Uterus (tissue), 4 donors: Measurements from ENCODE around the gene ARSB. TPM values are rescaled to one million over a fixed set of nuclear protein-coding genes. Genes with fewer than 3 reads are reported as not detected.
A peak's percentile ranks its signal among the peaks of the same experiment; 100 is the strongest.

Experiments used
- DNase-seq, 2 donors: peaks; one replicate each; pipeline ENCODE4 v3.0.0-alpha.2; 2019 to 2020
- H3K27ac ChIP-seq, 2 donors: fragments of 200-600 bp; sonication (generic); 1 replicate in 1 of 2; 2 replicates in 1 of 2; pipeline ENCODE4 v1.5.1; 2016 to 2018
- H3K27me3 ChIP-seq, 2 donors: fragments of 200-600 bp; sonication (generic); one replicate each; pipeline ENCODE4 v1.5.1; 2018 to 2019; ENCODE audit warnings: control low read depth in 1 of 2
- H3K36me3 ChIP-seq, 2 donors: fragments of 200-600 bp; sonication (generic); one replicate each; pipeline ENCODE4 v1.5.1; 2019; ENCODE audit warnings: control low read depth in 1 of 2
- H3K4me1 ChIP-seq, 2 donors: fragments of 200-600 bp; sonication (generic); one replicate each; pipeline ENCODE4 v1.5.1; 2018 to 2019; ENCODE audit warnings: control low read depth in 1 of 2
- H3K4me3 ChIP-seq, 2 donors: fragments of 200-600 bp; sonication (generic); 1 replicate in 1 of 2; 2 replicates in 1 of 2; pipeline ENCODE4 v1.5.1; 2018 to 2019; ENCODE audit warnings: mild to moderate bottlenecking in 1 of 2
- H3K9me3 ChIP-seq, 2 donors: fragments of 200-600 bp; sonication (generic); one replicate each; pipeline ENCODE4 v1.5.1; 2019; ENCODE audit warnings: control low read depth in 1 of 2
- POLR2A ChIP-seq, 2 donors: fragments of 450-650 bp; IDR thresholded peaks; one replicate each; pipeline ENCODE4 v1.6.1; 2016; ENCODE audit warnings: antibody characterized with exemption in 2 of 2, mild to moderate bottlenecking in 1 of 2, moderate library complexity in 1 of 2
- intact Hi-C: fragments of 100-400 bp; cut with DNase I; formaldehyde crosslinking; loops from one replicate; pipeline ENCODE4 v1.15.1; 2023; ENCODE audit warnings: low total_unique reads
- total RNA-seq, 4 donors: library from RNA; depleted of rRNA in 3 of 4; stranded (reverse); fragments of >200 nt in 3 of 4; gene quantifications; one replicate each; pipeline versions ENCODE4 v1.1.0 to v1.2.4, GENCODE V29; 2014 to 2023
- TF ChIP-seq, protein P1 (sequence below), 4 experiments: fragments of 200-600 bp in 2 of 4; fragments of 450-650 bp in 2 of 4; sonication (generic) in 2 of 4; IDR thresholded peaks; one replicate each; pipeline ENCODE4 v1.5.1; 2016 to 2019; ENCODE audit warnings: antibody characterized with exemption in 4 of 4, mild to moderate bottlenecking in 2 of 4, moderate library complexity in 1 of 4
- donor health status: DM: yes; HTN: yes; CAD: no.

Gene ARSB
- total RNA-seq, 4 donors from 2014 or later, result 10.0 to 22.7 (median 15.1) TPM

DNA sequence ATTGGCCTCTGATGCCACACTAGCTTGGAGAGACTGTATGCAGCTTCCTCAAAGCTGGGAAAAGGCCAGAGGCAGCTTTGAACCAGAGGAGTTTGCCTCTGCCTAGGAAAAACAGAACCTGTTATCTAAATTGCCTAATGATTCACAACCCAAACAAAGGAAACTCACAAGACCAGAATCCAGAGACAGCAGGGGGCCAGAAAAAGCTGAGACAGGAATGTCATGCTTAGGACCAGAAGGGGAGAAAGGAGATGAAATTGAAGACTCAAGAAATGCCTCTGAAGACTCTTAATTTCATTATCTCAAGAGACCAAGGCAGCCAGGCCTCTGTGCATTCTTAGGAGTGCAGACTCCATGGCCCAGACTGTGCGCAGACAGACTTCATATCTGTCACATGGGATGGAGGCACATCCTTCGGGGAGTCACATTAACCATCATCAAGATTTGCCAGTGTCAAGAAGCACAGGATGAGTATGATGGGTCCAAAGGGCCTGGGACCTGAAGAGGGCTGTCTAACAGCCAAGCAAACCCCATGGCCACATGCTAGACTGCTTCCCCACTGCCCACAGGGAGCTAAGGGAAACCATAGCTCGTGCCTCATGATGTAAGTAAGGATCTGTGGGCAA lies 57.3 kb downstream of the ARSB start:
- Histone ChIP-seq H3K36me3 (no peaks in the 10 kb centered on the region), H3K9me3 (no peaks in the 10 kb centered on the region), H3K4me3 (no peak overlapping the region), H3K27ac (no peak overlapping the region), H3K27me3 (no peaks in the 10 kb centered on the region), H3K4me1 (no peaks in the 10 kb centered on the region)
- TF ChIP-seq POLR2A (IDR thresholded peaks at IDR 0.05), result no peak
- TF ChIP-seq, protein P1, sequence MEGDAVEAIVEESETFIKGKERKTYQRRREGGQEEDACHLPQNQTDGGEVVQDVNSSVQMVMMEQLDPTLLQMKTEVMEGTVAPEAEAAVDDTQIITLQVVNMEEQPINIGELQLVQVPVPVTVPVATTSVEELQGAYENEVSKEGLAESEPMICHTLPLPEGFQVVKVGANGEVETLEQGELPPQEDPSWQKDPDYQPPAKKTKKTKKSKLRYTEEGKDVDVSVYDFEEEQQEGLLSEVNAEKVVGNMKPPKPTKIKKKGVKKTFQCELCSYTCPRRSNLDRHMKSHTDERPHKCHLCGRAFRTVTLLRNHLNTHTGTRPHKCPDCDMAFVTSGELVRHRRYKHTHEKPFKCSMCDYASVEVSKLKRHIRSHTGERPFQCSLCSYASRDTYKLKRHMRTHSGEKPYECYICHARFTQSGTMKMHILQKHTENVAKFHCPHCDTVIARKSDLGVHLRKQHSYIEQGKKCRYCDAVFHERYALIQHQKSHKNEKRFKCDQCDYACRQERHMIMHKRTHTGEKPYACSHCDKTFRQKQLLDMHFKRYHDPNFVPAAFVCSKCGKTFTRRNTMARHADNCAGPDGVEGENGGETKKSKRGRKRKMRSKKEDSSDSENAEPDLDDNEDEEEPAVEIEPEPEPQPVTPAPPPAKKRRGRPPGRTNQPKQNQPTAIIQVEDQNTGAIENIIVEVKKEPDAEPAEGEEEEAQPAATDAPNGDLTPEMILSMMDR (IDR thresholded peaks at IDR 0.05), result no peak
- intact Hi-C loops, result no loop called here
- DNase-seq, result no peak

DNA sequence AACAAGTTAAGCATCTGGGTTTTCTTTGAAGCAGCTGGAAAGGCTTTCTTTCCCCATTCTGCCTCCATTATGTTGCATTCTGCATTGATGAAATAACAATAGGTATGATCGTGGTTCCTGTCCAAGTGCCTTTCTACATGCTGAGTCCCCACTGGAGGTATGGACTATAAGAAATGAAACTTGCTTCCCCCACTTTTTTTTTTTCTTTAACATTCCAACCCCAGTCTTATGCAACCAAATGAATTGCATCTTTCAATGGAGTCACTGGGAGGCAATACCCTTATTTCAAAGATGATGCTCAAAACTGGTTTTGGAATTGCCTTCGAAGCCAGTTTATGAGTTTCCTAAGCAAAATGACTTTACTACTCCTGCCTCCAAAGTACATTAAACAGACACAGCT lies 58.9 kb downstream of the ARSB start:
- Histone ChIP-seq H3K27ac (no peak overlapping the region), H3K4me3 (no peak overlapping the region), H3K36me3 (no peaks in the 10 kb centered on the region), H3K4me1 (no peaks in the 10 kb centered on the region), H3K9me3 (no peaks in the 10 kb centered on the region), H3K27me3 (no peaks in the 10 kb centered on the region)
- DNase-seq, result no peak
- intact Hi-C loops, result no loop called here
- no peak for TF ChIP-seq POLR2A (IDR thresholded peaks at IDR 0.05)
- TF ChIP-seq, protein P1 (IDR thresholded peaks at IDR 0.05), result no peak

DNA sequence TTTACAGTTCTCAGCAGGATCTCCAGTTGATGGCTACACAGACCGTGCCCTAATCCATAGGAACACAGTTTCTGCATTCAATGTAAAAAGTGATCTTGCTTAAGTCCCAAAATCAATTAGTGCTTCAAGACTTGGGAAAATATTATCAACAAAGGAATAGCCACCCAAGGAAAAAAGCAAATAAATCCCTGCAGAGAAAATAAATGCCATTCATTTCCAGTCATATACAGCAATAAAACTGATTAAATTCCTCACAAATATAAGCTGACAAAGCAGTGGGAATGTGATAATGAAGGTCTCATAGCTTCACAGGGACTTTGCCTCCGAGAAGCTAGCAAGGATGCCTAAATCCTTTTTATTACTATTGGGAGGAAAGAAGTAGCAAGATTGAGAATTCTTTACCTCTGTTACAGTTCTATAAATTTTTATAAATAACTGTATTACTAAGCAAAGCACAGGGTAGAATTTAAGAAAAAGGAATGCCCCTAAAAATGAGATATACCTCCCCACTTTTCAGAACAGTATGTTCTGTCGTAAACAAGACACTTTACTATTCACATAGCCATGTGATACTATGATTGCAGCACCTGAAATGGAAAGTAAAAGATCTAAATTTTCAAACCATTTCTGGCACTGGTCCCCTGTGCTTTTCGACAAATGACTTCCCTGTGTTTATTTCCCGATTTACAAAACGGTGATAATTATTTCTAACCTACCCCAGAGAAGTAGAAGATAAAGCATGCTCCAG lies 59.8 kb downstream of the ARSB start:
- TF ChIP-seq POLR2A (IDR thresholded peaks at IDR 0.05), result no peak
- TF ChIP-seq, protein P1 (IDR thresholded peaks at IDR 0.05), result no peak
- Histone ChIP-seq H3K4me1 (no peaks in the 10 kb centered on the region), H3K36me3 (no peaks in the 10 kb centered on the region), H3K9me3 (no peaks in the 10 kb centered on the region), H3K4me3 (no peak overlapping the region), H3K27me3 (no peaks in the 10 kb centered on the region), H3K27ac (peak overlapping the region in 1 of 2 donors; percentile 21)
- intact Hi-C loops, result no loop called here
- DNase-seq, result no peak

DNA sequence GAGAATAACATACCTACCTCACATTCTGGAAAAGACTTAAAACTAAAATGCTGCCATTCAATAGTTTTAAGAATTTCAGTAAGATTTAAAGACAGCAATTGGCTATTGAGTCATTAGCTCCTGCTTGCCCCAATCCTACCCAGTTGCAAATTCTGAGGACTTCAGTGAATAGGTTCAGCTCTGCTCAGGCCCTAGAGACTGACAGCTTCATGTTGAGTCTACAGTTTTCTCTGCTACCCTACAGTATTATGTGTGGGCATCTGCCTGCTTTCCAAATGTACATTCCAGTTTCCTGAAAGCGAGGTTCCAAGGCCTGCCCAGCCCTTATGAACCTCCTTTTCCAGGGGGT lies 61.5 kb downstream of the ARSB start:
- no peak overlapping the region for H3K4me3 ChIP-seq
- intact Hi-C loops, result no loop called here
- no peaks in the 10 kb centered on the region for H3K9me3 ChIP-seq
- no peak overlapping the region for H3K27ac ChIP-seq
- TF ChIP-seq POLR2A (IDR thresholded peaks at IDR 0.05), result no peak
- TF ChIP-seq, protein P1 (IDR thresholded peaks at IDR 0.05), result no peak
- no peak for DNase-seq
- no peaks in the 10 kb centered on the region for H3K36me3 ChIP-seq
- H3K27me3 ChIP-seq, result no peaks in the 10 kb centered on the region
- H3K4me1 ChIP-seq, result no peaks in the 10 kb centered on the region

DNA sequence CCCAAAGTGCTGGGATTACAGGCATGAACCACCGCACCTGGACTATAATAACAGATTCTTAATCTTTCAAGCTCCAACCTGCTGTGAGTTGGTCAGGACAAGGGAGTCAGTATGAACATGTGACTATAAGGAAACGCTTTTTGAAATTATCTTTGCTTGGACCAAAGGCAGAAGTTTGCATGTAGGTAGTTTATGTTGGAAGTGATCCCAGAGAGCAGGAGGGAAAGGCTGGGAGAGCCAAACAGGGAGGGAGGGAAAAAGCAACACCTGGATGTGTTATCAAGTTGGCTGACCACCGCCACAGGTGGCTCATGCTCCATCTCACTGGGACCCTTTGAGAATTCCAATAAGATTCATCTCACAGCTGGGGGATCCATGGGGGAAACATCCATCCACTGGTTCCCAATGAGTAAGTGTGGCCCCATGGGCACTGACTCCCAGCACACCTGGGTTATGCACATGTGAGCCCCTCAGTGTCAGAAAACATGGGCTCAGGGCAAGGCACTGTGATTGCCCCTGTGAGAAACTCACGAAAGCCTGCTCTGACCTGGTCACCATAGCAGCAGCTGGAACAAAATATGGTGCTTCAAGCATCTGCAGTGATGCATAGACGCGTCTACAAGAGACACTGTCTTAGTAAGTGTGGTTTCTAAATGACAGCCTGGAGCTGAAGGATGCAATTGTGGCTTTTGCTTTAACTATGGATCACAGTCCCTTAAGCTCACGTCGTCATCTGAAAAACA lies 62.1 kb downstream of the ARSB start:
- intact Hi-C loops, result no loop called here
- no peaks in the 10 kb centered on the region for H3K27me3 ChIP-seq

More for the DNA sequence above, 62.1 kb downstream of the ARSB start:
- no peak overlapping the region for H3K4me3 ChIP-seq
- TF ChIP-seq, protein P1 (IDR thresholded peaks at IDR 0.05), result no peak
- no peak for TF ChIP-seq POLR2A (IDR thresholded peaks at IDR 0.05)
- no peaks in the 10 kb centered on the region for H3K36me3 ChIP-seq
- H3K4me1 ChIP-seq, result no peaks in the 10 kb centered on the region
- H3K27ac ChIP-seq, result no peak overlapping the region
- DNase-seq, result no peak
- H3K9me3 ChIP-seq, result no peaks in the 10 kb centered on the region
